Stimulated activated CD8-positive, alpha-beta memory T cell treated with anti-CD3 and anti-CD28 coated beads, Interleukin-2, amount 100 ng/mL, for 1 hour (primary cell): Measurements from ENCODE around the gene NCKAP5.

Experiments used
- DNase-seq, 2 donors: peaks; one replicate each; pipeline ENCODE4 v3.0.0-alpha.2; 2020; ENCODE audit warnings: low read depth in 2 of 2

NCKAP5 gene

DNA sequence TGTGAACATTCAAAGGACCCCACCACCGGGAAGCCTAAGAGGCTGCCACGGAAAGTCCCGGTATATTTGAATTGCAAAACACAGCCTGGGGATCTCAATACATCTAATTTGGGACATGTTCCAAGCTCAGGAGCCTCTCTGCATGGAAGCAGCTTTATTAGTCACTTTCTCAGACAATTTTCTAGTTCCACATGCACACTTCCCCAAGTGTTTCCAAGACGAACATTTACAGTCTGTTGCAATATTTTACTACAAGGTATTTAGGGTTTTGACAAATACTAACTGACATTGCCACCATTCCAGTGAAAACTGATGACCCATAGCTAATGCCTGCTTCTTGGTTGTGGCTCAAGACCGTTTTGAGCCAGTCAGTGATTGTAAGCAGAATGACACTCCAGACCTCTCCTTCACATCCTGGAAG lies 145.3 kb downstream of the NCKAP5 start:
- no peak for DNase-seq

DNA sequence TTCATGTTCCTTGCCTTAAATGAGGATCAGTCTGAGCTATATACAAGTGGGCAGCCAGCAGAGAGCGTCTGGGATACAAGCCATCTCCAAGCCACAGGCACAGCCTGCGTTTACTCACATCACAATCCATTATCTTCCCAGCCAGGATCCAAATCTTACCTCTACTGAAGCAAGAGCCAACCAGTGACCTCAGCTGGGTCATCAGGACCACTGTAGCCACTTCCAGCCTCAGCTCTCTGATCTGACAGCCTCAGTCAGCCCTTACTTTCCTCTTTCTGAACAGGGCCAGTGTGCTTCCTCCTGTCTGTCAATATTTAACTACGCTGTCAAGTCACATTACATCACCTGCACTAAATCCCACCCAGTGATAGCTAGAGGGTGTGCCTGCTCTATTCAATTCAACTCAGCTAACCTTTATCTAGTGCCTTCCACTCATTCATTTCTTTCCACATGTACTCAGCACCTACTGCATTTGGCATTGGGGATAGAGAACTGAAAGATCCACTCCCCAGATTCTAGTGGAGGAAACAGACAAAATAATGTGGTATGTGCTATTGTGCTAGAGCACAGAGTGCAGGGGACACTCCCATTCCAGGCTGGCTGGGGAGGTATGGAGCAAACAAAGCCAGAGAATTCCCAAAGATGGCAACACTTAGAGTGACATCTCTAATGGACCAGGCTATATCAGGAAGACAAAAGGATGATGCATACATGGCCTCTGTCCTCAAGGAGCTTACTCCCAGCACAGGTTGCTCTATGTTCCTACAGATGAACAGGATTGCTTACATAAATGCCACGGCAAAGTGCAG lies 146.5 kb downstream of the NCKAP5 start:
- DNase-seq, result no peak

DNA sequence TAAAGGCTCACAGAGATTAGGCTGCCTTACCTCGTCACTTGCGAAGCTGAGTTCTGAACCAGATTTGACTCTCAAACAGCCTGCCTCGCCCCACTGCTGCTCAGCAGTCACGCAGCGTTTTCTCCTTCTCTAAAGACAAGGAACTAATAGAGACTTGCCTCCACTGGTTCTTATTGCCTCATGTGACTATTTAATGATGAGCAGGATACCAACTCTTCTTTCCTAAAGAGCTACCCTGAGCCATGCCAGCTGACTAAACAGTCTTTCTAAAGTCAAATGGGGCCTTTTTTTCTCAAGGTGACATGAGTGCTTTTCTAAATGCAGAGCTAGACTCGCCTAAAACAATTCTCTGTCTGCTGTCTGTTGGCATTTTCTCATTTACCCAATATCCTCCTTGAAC lies 147.5 kb downstream of the NCKAP5 start:
- DNase-seq, result no peak

DNA sequence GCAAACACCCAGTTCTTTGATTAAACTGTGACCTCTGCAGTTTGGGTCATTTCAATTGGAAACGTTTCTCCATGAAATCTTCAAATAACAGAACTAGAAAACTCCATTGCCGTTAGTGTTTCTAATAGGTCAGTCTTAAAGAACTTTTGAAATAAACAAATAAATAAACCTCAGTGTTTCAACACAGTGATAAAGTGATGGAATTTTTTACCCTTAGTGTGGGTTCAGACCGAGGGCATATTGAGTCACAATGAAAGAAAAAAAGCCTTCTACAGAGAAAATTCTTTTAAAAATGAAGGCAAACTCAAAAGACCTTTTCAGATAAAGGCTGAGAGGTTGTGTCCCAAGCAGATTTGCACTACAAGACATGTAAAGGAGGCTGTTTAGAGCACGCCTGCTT lies 149.6 kb downstream of the NCKAP5 start:
- DNase-seq, result no peak

DNA sequence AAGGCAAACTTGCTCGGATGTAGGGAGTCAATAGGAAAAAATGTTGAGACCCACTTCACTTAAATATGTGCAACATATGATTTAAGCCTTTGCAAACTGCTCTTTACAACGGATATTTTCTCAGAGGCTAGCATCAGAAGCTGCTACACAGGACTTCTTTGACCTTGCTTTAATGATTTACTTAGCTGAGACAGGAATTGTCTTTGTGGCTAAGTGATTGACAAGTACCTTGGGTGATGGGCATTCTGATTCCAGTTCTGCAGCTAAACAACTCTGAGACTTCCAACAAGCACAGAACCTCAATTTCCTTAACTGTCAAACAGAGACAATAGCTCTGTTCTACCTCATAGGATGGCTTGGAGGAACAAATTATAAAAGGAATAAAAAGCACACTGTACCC lies 150.2 kb downstream of the NCKAP5 start:
- DNase-seq, result no peak

DNA sequence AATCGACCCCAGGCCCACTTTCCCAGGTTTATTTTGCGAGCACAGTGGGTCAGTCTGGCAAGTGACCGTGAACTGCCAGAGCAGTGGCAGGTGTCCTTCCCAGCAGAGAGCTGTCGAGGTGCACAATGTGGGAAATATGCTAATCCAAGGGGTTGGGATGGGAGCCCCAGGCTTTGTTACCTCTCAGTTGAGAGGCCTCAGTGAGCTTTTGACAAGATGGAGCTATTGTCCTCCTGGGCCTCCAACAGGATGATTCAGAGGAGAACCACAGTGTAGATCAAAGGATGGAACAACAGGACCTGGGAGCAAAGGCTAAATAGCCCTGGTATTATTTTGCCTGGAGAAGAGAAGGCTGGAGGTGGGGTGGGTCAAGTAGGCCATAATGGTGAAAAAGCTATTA lies 150.8 kb downstream of the NCKAP5 start:
- no peak for DNase-seq

DNA sequence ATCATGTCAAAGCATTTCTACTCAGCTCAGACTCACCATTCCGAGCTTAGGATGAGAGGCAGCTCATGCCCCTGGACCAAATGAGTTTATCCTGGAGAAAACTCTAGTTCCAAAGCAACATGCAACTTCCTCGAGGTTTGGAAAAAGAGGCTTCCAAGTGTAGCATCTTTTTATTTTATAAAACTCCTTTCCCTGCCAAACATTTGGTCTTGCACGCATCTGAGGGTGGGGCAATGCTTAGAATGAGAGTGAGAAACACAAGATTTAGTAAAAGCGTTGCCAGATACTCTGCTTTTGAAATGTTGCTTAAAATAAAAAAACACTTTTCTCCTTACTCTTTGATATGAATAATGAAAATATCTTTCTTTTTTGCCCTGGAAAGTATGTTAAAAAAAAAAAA lies 151.5 kb downstream of the NCKAP5 start:
- DNase-seq, result no peak

DNA sequence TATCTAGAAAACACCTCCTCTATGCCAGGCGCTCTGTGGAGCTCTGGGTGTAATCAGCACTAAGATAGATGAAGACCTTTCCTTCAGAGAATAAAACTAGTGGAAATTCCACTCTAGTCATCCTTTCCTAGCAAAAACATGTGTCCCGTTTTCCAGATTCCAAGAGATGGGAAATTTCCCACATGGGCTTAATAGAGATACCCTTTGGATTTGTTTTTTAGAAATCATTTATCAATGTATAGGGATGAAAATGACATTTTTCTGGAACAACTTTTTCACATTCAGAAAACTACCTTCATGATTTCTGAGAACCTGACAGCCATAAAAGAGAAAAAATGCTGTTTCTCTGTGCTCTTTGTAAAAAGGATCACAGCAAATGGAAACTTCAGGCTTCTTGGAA lies 152.1 kb downstream of the NCKAP5 start:
- no peak for DNase-seq

DNA sequence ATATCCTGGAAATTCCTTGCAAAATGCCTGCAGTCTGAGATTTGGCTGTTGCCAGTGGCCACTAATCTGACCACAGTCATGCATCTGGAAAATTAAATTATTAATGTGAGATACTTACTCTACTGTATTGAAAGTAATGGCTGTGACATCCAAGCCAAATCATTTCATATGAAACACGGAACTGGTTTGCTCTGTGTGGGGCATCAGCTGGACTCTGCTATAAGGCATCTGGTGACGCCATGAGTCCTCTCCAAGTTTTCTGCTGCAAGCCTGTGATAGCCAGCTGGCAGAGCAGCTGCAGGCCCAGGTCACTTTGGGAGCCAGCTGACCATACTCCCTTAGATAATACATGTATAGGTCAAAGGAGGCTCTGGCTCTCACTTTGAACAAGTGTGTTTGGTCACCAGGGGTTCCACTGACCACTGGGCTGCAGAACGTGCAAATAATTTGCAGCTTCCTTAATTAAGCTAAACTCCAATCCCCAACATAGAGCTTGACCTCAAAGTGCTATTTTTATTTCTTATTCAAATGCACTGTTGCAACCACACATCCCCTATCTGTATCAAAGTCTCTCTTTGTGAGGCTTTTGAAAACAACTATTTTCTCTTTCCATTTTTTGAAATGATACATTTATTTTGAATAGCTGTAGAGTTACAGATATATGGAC lies 152.9 kb downstream of the NCKAP5 start:
- DNase-seq, result no peak

DNA sequence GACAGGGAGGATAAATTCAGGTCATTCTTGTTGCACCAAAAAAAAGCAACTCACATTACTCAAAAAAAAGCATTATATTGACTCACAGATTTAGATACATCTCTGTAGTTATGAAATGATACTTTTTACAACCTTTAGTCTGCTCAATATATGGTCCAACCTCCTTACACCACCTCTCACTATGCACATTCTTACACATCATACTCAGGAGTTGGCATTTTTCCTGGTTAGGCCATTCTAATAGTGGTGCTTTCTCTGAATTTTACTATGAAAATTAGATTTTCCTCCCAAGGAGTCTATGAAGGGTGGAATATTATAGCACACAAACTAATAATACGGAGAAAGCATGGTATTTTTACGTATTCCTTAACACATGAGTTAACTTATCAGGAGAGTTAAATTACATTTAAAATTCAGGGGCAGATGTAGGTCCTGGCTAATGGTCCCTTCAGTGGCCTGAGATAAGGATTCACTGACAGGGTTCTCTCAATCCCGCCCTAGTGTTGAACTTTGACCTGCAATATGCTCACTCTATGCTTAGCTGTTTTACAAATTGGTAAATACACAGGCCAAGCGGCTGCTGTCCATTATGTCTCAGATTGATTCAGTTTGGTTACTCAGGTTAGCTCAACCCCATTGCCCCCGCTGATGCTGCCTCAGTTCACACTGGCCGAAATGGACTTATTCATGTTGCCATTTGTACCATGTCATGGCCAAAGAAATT lies 153.6 kb downstream of the NCKAP5 start:
- no peak for DNase-seq

DNA sequence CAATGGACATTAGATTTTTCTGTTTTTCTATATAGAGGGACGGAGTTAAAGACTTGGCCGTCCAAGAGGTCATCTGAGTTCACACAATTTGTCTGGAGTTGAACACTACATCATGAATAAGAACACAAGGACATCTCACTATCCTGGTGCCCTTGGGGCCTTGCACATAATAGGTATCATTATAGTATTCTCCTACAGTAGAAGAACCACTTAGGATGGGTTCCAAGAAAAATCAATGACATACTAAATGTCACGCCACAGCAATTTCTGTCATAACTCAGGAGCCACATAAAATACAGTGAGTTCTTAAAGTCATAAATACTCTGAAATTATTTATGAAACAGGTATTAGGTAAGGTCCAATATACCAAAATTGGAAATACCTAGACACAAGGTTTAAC lies 154.4 kb downstream of the NCKAP5 start:
- DNase-seq, result no peak

DNA sequence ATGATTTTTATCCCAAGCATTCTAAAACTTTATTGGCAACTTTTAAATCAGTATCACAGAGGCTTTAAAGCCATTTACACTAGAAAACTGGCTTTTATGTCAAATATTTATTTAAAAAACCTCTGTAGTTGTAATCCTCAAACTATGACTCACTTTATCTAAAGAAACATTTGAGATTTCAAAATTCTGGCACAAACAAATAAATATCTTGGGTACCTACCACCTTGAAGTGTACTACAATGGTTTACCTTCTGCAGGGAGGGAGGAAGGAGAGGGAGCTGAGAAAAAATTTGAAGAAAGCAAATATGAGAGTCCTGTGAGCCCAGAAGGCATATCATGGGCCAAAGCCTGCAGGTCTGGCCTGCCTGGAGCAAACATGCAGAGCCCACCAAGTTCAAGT lies 155.6 kb downstream of the NCKAP5 start:
- DNase-seq, result no peak

DNA sequence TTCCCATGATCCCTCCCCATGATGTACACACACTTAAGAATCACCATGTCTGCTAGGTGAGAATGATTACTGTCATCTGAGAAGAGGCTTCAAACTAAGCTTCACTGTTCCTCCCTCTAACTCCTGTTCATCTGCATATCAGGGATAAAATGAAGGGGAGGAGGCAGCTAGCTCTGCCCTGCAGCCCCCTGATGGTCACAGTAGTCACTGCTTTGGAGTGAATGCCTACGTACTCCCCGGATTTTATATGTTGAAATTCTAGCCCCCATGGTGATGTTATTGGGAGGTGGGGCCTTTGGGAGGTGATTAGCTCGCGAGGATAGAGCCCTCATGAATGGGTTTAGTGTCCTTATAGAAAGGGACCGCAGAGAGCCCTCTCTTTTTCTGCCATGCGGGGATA lies 156.4 kb downstream of the NCKAP5 start:
- DNase-seq, result no peak

DNA sequence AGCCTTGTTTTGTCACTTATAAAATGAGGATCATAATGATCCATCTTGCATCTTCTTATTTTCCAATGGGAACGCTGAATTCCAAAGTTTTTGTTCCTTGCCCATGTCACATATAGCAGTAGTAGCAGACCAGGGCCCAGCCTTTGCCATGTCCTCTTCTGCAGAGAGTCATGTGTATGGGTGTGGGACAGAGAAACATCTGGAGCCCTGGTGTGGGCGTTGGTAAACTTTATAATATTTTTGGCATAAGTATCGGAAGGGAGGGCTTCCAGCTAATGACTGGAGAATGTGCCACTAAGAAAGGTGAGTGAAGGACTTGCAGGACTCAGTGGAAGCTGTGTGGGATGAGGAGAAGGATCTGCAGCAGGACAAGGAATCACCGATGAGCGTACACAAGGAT lies 157.2 kb downstream of the NCKAP5 start:
- no peak for DNase-seq

DNA sequence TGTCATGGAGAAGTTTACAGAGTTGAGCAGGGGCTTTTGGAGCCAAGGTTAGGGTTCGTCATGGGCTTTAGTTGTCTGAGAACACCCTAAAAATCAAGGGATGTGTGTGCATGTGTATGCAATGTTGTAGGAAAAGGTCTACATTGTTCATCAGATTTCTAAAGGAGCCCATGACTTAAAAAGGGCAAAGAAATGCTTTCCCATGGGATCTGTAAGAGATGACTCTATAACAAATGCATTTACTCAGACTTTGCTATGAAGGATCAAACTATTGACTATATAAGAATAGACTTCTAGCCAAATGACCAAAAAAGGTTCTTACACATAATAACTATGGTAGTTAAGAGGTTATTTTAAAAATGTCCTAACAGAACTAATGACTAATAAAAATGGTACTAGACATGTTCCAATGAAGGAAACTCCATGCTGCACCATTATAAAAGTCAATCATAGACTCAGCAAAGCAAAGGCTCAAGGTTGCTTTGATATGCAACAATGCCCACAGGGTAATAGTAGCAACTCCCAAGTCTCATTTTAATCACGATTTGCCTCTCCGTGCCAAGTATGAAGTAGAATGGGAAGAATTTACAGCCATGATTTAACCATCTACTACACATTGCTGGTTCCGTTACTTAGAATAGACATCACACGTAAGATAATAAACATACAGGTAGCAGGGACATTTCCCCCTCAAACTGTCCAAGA lies 158.5 kb downstream of the NCKAP5 start:
- no peak for DNase-seq

DNA sequence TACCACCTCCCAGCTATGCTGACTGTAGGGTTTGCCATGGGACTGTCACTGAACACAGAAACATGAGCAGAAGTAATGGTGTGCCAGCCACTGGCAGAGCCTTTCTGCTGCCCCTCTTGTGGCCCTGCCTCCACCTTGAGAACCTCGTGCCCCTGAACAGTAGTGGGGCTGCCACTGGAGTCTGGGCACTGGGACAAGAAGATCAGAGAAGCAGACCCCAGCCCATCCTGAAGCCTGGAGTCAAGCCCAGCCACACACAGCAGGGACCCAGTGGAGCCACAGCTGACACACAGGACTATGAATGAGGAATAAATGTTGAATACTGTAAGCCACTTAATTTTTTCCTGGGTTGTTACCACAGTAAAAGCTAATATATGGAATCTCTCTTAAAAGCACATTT lies 159.6 kb downstream of the NCKAP5 start:
- DNase-seq, result no peak

DNA sequence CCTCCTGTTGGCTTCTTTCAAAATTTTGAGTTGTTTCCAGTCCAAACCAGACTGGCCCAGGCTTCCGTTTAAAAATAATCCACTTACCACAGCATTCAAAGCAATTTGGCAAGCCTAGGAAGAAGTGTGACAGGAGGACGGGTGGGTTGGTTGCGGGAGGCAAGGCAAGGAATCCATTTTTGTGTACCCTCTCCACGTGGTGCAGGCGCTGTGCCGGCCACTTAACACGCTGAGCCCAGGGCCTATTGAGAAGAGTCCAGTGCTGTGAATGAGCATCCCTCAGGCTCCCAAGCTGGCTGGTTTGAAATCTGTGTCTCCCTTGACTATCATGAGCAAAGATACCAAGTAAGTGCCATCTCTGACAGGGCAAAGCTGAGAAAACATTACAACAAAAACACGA lies 160.9 kb downstream of the NCKAP5 start:
- DNase-seq, result no peak

DNA sequence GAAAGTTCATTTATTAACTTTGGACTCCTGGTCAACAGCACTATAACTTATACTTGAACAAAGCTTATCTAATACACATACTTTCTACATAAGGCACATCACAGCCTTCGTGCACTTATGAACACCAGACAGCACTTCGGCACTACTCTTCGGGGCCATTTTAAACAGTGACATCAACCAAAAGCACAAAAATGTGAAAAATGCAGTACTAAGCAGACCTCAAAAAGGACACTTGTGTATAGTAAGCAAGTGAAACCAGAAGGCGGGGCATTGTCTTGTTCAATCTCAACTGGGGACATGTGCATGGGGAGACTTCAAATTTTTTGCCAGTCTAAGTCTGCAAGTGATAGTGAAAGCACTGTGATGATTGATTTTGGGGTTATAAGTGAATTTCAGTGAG lies 163.0 kb downstream of the NCKAP5 start:
- no peak for DNase-seq

DNA sequence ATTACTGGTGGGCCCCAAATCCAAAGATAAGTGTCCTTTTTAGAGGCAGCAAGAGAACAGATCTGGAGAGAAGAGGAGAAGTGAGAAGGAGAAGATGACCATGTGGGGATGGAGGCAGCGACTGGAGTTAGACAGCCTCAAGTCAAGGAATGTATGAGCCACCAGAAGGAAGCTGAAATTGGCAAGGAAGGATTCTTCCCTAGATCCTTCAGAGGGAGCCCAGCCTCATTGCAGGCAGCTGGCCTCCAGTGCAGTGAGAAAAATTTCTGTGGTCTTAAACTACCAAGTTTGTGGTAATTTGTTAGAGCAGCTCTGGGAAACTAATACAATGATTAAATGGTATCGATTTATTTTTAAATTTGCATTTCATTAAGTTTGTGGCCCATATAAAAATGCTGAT lies 167.9 kb downstream of the NCKAP5 start:
- DNase-seq, result no peak

DNA sequence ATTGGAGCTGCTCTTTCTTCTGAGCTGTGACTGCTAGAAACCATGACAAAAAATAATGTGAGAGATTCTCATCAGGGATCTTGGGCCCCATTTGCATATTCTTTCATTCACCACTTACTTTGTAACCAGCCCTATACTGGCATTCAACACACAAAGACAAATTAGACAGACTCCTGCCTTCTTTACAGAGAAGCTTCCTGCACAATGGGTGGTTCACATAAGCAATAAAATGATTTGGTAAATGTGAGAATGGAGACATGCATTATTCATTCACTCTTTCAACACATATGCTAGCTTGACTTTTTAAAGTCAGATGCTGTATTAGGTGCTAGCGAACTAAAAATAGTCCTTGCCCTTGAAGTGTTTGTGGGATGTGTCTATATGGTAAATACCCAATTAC lies 174.4 kb downstream of the NCKAP5 start:
- no peak for DNase-seq

DNA sequence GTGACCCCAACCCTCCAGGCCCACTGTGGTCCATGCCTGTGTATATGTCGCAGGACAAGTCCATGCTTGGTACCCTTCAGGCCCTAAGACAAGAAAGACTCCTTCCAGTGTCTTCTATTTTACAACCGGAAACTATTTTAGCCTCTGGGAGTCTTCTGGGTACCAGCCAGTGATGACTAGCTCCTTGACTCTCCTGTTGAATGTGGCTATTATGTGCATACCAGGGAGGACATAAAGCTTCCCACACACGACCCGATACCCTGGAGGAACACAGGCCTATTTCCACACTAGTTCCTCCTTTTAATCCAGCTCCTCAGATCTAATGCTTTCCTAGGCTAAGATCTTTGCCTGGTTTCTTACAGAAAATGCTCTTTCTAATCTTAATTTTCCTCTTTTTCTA lies 178.1 kb downstream of the NCKAP5 start:
- DNase-seq, result no peak

DNA sequence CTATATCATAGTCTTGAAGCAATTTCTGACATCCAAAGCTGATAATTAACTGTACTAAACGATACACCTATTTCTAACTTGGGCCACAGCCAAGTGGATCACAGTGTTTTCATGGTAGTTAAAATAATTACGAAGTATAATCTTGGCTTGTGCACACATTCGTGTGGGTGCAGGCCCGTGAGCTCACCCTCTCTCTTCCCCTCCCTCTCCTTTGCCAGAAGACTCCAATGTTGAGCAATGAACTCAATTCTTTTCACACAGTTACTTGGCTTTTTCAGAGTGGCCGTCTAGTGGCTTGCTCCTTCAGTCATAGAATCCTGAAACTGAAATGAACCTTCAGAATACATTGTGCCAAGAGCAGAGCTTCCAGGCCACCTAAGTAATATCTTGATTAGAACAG lies 178.7 kb downstream of the NCKAP5 start:
- DNase-seq, result no peak
